ENCODE results near the gene ORC2. TPM values are rescaled to one million over a fixed set of nuclear protein-coding genes. Genes with fewer than 3 reads are reported as not detected.
A peak's percentile ranks its signal among the peaks of the same experiment; 100 is the strongest.

Gene ORC2
- polyA plus RNA-seq, 3 donors: 3.1 to 5.4 (median 3.9) TPM

- no peak overlapping the region for H2AFZ ChIP-seq (ENCODE audit: insufficient read depth, low read depth, low read length, poor library complexity, severe bottlenecking)
- Mint-ChIP-seq H3K27ac (no peak overlapping the region), H3K4me1 (no peaks in the 10 kb centered on the region), H3K4me3 (no peak overlapping the region), H3K36me3 (peaks cover 49 to 77% of the 10 kb centered on the region in 2 donors), H3K27me3 (ENCODE audit: low read depth in 3 of 3) (no peaks in the 10 kb centered on the region), H3K9me3 (no peaks in the 10 kb centered on the region)
- H3K9ac ChIP-seq (ENCODE audit: insufficient read depth, low read length, poor library complexity, severe bottlenecking): no peak overlapping the region
- TF ChIP-seq CTCF (IDR thresholded peaks at IDR 0.05): no peak
- H3K4me1 ChIP-seq (ENCODE audit: control insufficient read depth in 1 of 2, insufficient read depth in 2 of 2, low read length in 2 of 2): no peaks in the 10 kb centered on the region
- no peaks in the 10 kb centered on the region for H3K79me2 ChIP-seq (ENCODE audit: insufficient read depth, low read length)
- no peaks in the 10 kb centered on the region for H3K27me3 ChIP-seq (ENCODE audit: control insufficient read depth in 2 of 2, insufficient read depth in 2 of 2, low read length in 2 of 2)
- no peaks in the 10 kb centered on the region for H4K20me1 ChIP-seq (ENCODE audit: insufficient read depth, low read length)
- no peak for DNase-seq
- H3K4me3 ChIP-seq (replicated peaks in 1 of 3; ENCODE audit: low read depth in 2 of 3, low read length in 3 of 3): no peak overlapping the region
- no peak overlapping the region for H3K4me2 ChIP-seq (replicated peaks; ENCODE audit: extremely low read depth, low read length, poor library complexity, severe bottlenecking)
- intact Hi-C loops (cut with micrococcal nuclease): no loop called here
- H3K9me3 ChIP-seq (replicated peaks in 1 of 2; ENCODE audit: control insufficient read depth in 1 of 2, insufficient read depth in 1 of 2, low read length in 2 of 2): no peaks in the 10 kb centered on the region
- H3K27ac ChIP-seq (ENCODE audit: low read depth in 1 of 2, low read length in 2 of 2): no peak overlapping the region
- WGBS (ENCODE audit: insufficient coverage): no CpG with 5 or more reads among the region's 3 CpGs
- H3K36me3 ChIP-seq (replicated peaks in 1 of 2; ENCODE audit: control insufficient read depth in 1 of 2, insufficient read depth in 2 of 2, low read length in 2 of 2): peaks cover 63 to 92% of the 10 kb centered on the region in 2 donors
Observed at GRCh38 chr2:200950378-200950777, 13.1 kb downstream of the ORC2 start.

DNA sequence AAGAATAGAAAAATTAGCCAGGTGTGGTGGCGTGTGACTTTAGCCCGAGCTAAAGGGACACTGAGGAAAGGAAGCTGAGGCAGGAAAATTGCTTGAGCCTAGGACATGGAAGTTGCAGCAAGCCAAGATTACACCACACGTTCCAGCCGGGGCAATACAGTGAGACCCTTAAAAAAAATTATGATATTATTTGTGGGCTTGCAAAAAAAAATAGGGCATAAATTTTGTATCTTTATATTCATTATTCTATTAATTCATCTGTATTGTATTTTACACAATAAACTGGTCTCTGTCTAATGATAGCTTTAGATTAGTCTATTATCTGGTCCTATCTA is 18.1 kb downstream of the ORC2 start:
- Mint-ChIP-seq H3K36me3 (peaks cover 56 to 86% of the 10 kb centered on the region in 2 donors), H3K27ac (peak overlapping the region in 2 of 7 donors; percentile 21 to 43), H3K4me3 (no peak overlapping the region), H3K27me3 (ENCODE audit: low read depth in 3 of 3) (peaks cover 0 to 1% (median 0%) of the 10 kb centered on the region in 3 donors), H3K4me1 (no peaks in the 10 kb centered on the region), H3K9me3 (no peaks in the 10 kb centered on the region)
- Histone ChIP-seq H3K27me3 (ENCODE audit: control insufficient read depth in 2 of 2, insufficient read depth in 2 of 2, low read length in 2 of 2) (no peaks in the 10 kb centered on the region), H3K4me2 (replicated peaks; ENCODE audit: extremely low read depth, low read length, poor library complexity, severe bottlenecking) (no peak overlapping the region), H3K4me3 (replicated peaks in 1 of 3; ENCODE audit: low read depth in 2 of 3, low read length in 3 of 3) (no peak overlapping the region), H3K79me2 (ENCODE audit: insufficient read depth, low read length) (no peaks in the 10 kb centered on the region), H2AFZ (ENCODE audit: insufficient read depth, low read depth, low read length, poor library complexity, severe bottlenecking) (no peak overlapping the region), H3K9ac (ENCODE audit: insufficient read depth, low read length, poor library complexity, severe bottlenecking) (no peak overlapping the region), H3K27ac (ENCODE audit: low read depth in 1 of 2, low read length in 2 of 2) (no peak overlapping the region), H3K4me1 (ENCODE audit: control insufficient read depth in 1 of 2, insufficient read depth in 2 of 2, low read length in 2 of 2) (no peaks in the 10 kb centered on the region), H3K9me3 (replicated peaks in 1 of 2; ENCODE audit: control insufficient read depth in 1 of 2, insufficient read depth in 1 of 2, low read length in 2 of 2) (no peaks in the 10 kb centered on the region), H4K20me1 (ENCODE audit: insufficient read depth, low read length) (no peaks in the 10 kb centered on the region), H3K36me3 (replicated peaks in 1 of 2; ENCODE audit: control insufficient read depth in 1 of 2, insufficient read depth in 2 of 2, low read length in 2 of 2) (peaks cover 72 to 93% of the 10 kb centered on the region in 2 donors)
- no peak for DNase-seq
- WGBS (ENCODE audit: insufficient coverage): 94% methylated on average over 2 of the region's 4 CpGs
- intact Hi-C loops (cut with micrococcal nuclease): no loop called here
- no peak for TF ChIP-seq CTCF (IDR thresholded peaks at IDR 0.05)
